ENCODE results near the gene C8G.
A peak's percentile ranks its signal among the peaks of the same experiment; 100 is the strongest.

The C8G gene

DNA sequence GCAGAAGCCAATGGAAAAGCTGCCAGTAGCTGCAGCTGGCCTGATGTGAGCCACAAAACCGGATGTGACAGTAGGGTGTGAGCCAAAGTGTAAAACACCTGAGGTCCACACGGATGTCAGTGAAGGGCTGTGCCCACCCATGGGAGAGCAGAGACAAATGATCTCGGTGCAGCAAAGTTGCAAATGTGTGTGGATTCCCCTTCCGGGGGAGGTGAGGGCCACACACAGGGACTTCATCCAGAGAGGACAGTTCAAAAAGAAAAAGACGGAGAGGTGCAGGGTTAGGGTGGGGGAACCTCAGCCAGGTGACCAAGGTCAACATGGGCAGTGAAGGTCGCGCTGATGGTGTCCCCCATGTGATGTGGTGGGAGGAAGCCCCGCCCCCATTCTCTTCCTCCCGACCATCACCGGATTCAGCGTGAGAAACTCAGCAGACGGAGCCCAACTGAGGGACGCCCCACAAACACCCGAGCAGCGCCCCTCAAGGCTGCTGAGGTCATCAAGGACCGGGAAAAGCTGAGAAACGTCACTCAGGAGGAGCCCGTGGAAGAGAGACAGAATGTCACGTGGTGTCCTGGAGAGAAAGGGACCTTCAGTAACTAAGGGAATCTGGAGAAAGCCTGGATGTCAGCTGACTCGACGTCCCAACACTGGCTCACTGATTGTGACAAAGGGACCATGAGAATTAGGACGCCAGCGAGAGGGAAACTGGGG lies 20.9 kb downstream of the C8G start:
- no peaks in the 10 kb centered on the region for H3K9me3 ChIP-seq (replicated peaks; ENCODE audit: low read length)
- H3K4me3 ChIP-seq (ENCODE audit: low read length) = no peak overlapping the region
- H3K9ac ChIP-seq (ENCODE audit: low read depth, low read length) = no peak overlapping the region
- peaks cover 11% of the 10 kb centered on the region for H3K27me3 ChIP-seq (ENCODE audit: control insufficient read depth, insufficient read depth, low read length)
- H3K4me1 ChIP-seq (ENCODE audit: control insufficient read depth, insufficient read depth, low read length) = no peaks in the 10 kb centered on the region
- peak overlapping the region; percentile 12 for H3K4me2 ChIP-seq (ENCODE audit: low read length)
- no peaks in the 10 kb centered on the region for H3K36me3 ChIP-seq (ENCODE audit: insufficient read depth, low read length)

DNA sequence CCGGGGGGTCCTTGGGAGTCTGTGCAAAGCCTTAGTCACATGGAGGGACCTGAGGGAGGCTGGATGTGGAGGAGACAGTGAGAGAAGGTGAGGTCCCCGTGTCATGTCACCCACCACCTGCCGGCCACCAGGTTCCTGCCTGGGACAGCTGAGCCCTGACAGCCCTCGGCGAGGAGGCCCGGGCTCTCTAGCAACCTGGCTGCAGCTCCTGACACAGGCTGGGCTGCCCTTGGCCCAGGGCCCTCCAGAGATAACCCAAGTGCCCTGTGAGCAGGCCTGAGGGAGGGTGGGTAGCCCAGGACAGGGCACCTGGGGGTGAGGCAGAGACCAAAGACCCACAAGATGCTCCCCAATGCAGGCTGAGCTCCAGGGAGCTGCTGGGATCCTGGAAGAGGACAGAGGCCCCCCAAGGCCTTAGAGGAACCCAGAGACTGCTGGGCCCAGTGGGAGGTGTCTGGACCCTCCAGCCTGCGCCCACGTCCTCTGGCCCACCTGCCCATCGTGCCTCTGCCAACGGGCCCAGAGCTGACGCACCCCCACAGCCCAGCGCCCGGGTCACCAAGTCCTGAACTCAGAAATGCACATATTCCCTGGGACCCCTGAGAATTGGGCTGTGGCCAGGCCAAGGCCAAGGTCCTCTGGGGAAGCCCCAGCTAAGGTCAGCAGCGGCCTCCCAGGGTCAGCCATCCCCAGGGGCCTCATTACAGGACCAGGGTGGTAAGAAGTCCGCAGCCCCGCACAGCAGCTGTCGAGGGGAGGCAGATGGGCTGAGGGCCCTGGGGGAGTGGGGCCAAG lies 23.5 kb downstream of the C8G start:
- H3K4me1 ChIP-seq (ENCODE audit: control insufficient read depth, insufficient read depth, low read length) = no peaks in the 10 kb centered on the region
- peaks cover 8% of the 10 kb centered on the region for H3K27me3 ChIP-seq (ENCODE audit: control insufficient read depth, insufficient read depth, low read length)
- H3K9me3 ChIP-seq (replicated peaks; ENCODE audit: low read length) = no peaks in the 10 kb centered on the region
- no peak overlapping the region for H3K9ac ChIP-seq (ENCODE audit: low read depth, low read length)
- no peak overlapping the region for H3K4me3 ChIP-seq (ENCODE audit: low read length)
- no peaks in the 10 kb centered on the region for H3K36me3 ChIP-seq (ENCODE audit: insufficient read depth, low read length)
- no peak overlapping the region for H3K4me2 ChIP-seq (ENCODE audit: low read length)

DNA sequence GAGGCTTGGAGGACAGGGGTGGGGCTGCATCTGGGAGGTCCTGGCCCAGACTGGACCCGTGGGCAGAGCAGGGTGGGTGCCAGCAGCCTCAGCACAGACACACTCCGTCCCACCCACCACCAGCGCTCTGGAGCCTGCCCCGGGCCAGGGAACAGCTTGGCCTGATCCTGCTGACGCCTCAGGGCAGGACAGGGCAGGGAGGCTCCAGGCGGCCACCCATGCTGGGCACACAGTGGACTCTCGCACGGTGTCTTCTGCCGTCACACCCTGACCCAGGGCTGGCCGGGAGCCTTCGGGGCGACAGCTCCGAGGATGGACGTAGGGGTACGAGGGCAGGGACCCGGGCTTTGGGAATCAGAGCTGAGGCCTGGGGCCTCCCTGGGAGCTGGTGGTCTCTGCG lies 24.1 kb downstream of the C8G start:
- H3K27me3 ChIP-seq (ENCODE audit: control insufficient read depth, insufficient read depth, low read length) = peaks cover 8% of the 10 kb centered on the region

DNA sequence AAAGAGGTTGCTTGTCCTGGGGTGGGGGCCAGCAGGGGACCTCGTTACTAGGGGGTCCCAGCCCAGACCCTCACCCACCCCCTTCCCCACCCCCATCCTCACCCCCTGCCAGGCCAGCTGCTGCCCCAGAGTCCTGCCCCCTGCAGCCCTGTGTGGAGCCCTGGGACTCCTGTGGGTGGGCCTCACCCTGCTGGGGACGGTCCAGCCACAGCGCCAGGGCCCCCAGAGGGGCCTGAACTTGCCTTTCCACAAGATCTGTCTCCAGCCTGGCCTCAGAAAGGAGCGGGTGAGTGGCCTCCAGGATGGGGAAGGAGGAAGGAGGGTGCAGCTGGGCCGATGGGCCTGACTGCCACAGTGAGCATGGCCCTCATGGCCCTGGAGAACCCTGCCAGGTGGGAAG lies 24.7 kb downstream of the C8G start:
- H3K36me3 ChIP-seq (ENCODE audit: insufficient read depth, low read length) = no peaks in the 10 kb centered on the region
- peaks cover 8% of the 10 kb centered on the region for H3K27me3 ChIP-seq (ENCODE audit: control insufficient read depth, insufficient read depth, low read length)
- no peak overlapping the region for H3K4me3 ChIP-seq (ENCODE audit: low read length)
- H3K4me1 ChIP-seq (ENCODE audit: control insufficient read depth, insufficient read depth, low read length) = no peaks in the 10 kb centered on the region
- no peaks in the 10 kb centered on the region for H3K9me3 ChIP-seq (replicated peaks; ENCODE audit: low read length)
- H3K4me2 ChIP-seq (ENCODE audit: low read length) = no peak overlapping the region
- no peak overlapping the region for H3K9ac ChIP-seq (ENCODE audit: low read depth, low read length)

More for the DNA sequence above, 24.1 kb downstream of the C8G start:
- Histone ChIP-seq H3K4me3 (ENCODE audit: low read length) (no peak overlapping the region), H3K4me1 (ENCODE audit: control insufficient read depth, insufficient read depth, low read length) (no peaks in the 10 kb centered on the region), H3K9me3 (replicated peaks; ENCODE audit: low read length) (no peaks in the 10 kb centered on the region), H3K4me2 (ENCODE audit: low read length) (no peak overlapping the region), H3K36me3 (ENCODE audit: insufficient read depth, low read length) (no peaks in the 10 kb centered on the region), H3K9ac (ENCODE audit: low read depth, low read length) (no peak overlapping the region)

DNA sequence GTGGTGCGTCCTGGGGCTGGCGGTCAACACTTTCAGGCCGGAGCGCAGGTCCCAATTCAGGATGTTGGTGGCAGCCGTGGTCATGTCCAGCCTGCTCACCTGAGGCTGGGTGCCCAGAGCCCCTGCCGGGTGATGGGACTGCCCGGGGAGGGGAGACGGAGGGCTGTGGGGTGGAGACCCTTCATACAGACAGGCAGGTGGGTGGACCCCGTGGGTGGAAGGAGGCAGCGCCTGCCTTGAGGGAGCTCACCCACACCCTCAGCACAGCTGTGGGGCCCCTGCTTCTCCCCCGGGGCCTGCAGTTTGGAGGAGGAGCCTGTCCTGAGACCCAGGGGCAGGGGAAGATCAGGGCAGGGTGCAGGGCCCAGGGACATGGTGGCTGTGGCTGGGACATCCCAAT lies 25.3 kb downstream of the C8G start:
- peaks cover 8% of the 10 kb centered on the region for H3K27me3 ChIP-seq (ENCODE audit: control insufficient read depth, insufficient read depth, low read length)

DNA sequence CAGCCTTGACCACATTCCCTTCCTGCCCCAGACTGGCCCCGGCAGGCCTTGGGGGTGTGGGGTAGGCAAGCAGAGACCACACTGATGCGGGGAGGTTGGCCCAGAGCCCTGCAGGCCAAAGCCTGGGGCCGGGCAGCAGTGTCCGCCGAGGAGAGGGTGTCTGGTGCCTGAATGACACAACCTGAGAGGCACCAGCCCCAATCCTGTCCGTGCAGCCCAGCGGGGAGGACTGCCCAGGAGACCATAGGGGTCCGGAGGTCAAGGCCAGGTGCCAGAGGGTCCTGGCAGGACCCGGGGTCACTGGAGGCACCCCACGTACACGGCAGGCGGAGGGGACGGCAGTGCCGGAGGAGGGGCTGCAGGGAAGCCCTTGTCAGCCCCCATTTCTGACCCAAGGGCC lies 26.7 kb downstream of the C8G start:
- Histone ChIP-seq H3K36me3 (ENCODE audit: insufficient read depth, low read length) (no peaks in the 10 kb centered on the region), H3K4me2 (ENCODE audit: low read length) (no peak overlapping the region), H3K9ac (ENCODE audit: low read depth, low read length) (no peak overlapping the region), H3K27me3 (ENCODE audit: control insufficient read depth, insufficient read depth, low read length) (no peaks in the 10 kb centered on the region), H3K4me3 (ENCODE audit: low read length) (no peak overlapping the region), H3K4me1 (ENCODE audit: control insufficient read depth, insufficient read depth, low read length) (peaks cover 16% of the 10 kb centered on the region), H3K9me3 (replicated peaks; ENCODE audit: low read length) (no peaks in the 10 kb centered on the region)

More for the DNA sequence above, 25.3 kb downstream of the C8G start:
- Histone ChIP-seq H3K36me3 (ENCODE audit: insufficient read depth, low read length) (no peaks in the 10 kb centered on the region), H3K4me2 (ENCODE audit: low read length) (no peak overlapping the region), H3K9ac (ENCODE audit: low read depth, low read length) (no peak overlapping the region), H3K4me3 (ENCODE audit: low read length) (no peak overlapping the region), H3K4me1 (ENCODE audit: control insufficient read depth, insufficient read depth, low read length) (peaks cover 6% of the 10 kb centered on the region), H3K9me3 (replicated peaks; ENCODE audit: low read length) (no peaks in the 10 kb centered on the region)

DNA sequence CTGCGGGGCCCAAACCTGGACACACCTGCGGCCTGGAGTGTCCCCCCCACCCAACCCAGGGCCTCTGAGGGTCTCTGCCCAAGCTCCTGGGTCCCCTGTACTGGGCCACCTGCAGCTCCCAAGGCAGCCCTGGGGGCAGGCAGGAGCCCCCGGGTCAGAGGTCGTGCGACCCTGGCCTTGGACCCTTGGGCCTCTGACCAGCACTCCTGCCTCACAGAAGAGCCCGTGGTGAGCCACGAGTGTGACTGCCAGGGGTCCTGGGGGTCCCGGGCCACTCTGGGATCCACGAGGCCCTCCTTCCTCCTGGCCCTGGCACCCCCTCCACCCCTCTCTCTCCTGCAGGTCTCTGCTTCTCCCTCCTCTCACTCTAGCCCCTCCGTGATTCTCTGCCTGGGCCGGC lies 27.3 kb downstream of the C8G start:
- H3K36me3 ChIP-seq (ENCODE audit: insufficient read depth, low read length) = no peaks in the 10 kb centered on the region
- H3K4me2 ChIP-seq (ENCODE audit: low read length) = no peak overlapping the region
- H3K9me3 ChIP-seq (replicated peaks; ENCODE audit: low read length) = no peaks in the 10 kb centered on the region
- H3K9ac ChIP-seq (ENCODE audit: low read depth, low read length) = no peak overlapping the region
- H3K4me3 ChIP-seq (ENCODE audit: low read length) = no peak overlapping the region
- peaks cover 22% of the 10 kb centered on the region for H3K4me1 ChIP-seq (ENCODE audit: control insufficient read depth, insufficient read depth, low read length)
- no peaks in the 10 kb centered on the region for H3K27me3 ChIP-seq (ENCODE audit: control insufficient read depth, insufficient read depth, low read length)

DNA sequence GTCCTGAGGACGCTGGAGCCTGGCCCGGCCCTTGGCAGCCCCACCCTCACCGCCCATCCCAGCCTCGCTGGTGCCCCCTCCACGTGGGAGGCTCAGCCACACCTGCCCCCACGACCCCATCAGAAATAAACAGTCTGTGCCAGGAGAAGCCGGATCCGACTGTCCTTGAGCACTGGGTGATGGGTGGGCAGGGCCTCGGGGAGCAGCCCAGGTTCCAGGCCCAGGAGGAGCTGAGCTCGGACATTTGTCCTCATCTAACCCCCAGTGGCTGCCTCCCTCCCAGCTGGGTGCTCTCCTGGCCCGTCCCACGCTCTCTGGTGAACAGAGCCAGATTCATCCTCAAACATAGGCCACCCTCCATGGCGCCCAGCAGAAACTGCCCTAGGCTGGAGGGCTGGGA lies 27.7 kb downstream of the C8G start:
- no peaks in the 10 kb centered on the region for H3K9me3 ChIP-seq (replicated peaks; ENCODE audit: low read length)
- H3K4me1 ChIP-seq (ENCODE audit: control insufficient read depth, insufficient read depth, low read length) = peaks cover 26% of the 10 kb centered on the region
- no peaks in the 10 kb centered on the region for H3K27me3 ChIP-seq (ENCODE audit: control insufficient read depth, insufficient read depth, low read length)
- no peaks in the 10 kb centered on the region for H3K36me3 ChIP-seq (ENCODE audit: insufficient read depth, low read length)
- no peak overlapping the region for H3K9ac ChIP-seq (ENCODE audit: low read depth, low read length)
- H3K4me3 ChIP-seq (ENCODE audit: low read length) = no peak overlapping the region
- H3K4me2 ChIP-seq (ENCODE audit: low read length) = no peak overlapping the region

DNA sequence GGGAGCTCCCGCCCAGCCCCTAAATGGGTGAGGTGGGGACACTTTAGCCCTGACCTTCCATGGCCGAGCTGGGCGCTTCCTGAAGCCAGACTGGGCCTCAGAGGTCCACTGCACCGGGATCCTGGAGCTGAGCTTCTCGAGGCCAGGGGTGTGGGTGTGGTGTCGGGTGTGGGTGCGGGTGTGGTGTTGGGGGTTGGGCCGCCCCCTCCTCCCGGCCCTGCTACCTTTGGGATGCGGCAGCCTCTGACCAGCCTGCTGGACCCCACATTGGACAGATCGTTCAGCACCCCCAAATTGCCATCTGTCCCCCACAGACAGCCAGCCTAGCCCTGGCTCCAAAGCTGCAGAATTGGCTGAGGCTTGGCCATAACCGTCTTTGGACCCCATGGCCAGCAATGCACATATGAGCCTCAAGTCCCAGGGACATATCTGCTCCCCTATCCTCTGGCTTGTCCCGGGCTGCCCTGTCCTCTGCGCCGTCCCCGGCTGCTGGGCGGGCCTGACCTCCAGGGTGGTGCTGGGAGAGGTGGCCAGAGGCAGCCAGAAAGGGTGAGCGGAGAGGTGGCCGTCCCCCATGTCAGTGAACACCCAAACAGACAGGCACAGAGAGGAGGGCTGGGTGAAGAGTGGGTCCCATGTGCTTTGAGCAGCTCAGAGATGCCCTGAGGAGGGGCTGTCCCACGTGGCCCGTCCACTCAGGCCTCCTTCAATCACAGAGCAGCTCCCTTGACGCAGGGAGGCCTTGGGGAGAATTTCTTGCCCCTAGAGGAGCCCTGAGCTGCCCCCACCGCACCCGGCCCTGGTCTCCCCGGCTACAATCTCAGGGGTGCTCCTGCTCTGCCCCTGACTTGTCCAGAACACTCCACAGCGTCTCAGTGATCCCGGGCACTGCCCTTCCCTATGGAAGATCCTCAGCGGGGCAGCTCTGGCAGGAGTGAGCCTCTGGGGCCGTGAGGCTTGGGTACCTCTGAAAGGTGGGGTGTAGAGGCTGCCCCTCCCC lies 28.9 kb downstream of the C8G start:
- H3K36me3 ChIP-seq (ENCODE audit: insufficient read depth, low read length) = no peaks in the 10 kb centered on the region
- no peak overlapping the region for H3K9ac ChIP-seq (ENCODE audit: low read depth, low read length)
- H3K27me3 ChIP-seq (ENCODE audit: control insufficient read depth, insufficient read depth, low read length) = no peaks in the 10 kb centered on the region
- no peaks in the 10 kb centered on the region for H3K9me3 ChIP-seq (replicated peaks; ENCODE audit: low read length)
- no peak overlapping the region for H3K4me3 ChIP-seq (ENCODE audit: low read length)
- peaks cover 31% of the 10 kb centered on the region for H3K4me1 ChIP-seq (ENCODE audit: control insufficient read depth, insufficient read depth, low read length)
- no peak overlapping the region for H3K4me2 ChIP-seq (ENCODE audit: low read length)

DNA sequence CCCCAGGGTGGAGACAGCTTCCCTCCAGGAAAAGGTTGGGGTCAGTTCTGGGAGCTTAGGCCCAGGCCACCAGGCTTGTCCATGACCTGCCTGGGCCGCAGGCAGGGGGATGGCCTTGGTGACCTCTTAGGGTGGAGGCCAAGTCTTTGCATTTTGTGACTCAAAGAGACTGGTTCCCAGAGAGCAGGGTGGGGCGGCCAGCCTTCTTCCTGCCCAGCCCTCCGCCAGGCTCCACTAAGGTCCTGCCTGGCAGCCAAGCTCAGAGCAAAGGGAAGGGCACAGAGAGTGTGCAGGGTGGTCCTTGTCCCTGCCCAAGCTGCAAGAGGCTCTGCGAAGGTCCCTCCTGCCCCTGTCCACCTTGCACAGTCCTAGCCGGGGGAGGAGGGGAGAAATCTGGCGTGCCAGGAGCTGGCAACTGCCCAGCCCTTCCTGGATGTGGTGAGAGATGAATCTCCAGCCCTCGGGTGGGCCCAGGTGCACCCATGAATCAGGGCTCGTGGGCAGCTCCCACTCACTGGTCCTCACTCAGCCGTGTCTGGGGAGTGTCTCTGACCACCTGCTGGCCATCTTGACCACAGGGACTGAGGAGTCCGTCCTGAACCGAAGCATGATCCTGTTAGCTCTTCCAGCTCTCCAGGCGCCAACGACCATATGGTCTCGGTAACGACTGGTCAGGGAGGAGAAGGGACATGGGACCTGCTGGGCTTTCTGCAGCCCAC lies 29.9 kb downstream of the C8G start:
- H3K4me3 ChIP-seq (ENCODE audit: low read length) = no peak overlapping the region
- peaks cover 31% of the 10 kb centered on the region for H3K4me1 ChIP-seq (ENCODE audit: control insufficient read depth, insufficient read depth, low read length)
- no peak overlapping the region for H3K9ac ChIP-seq (ENCODE audit: low read depth, low read length)
- H3K9me3 ChIP-seq (replicated peaks; ENCODE audit: low read length) = no peaks in the 10 kb centered on the region
- no peaks in the 10 kb centered on the region for H3K36me3 ChIP-seq (ENCODE audit: insufficient read depth, low read length)
- no peaks in the 10 kb centered on the region for H3K27me3 ChIP-seq (ENCODE audit: control insufficient read depth, insufficient read depth, low read length)
- H3K4me2 ChIP-seq (ENCODE audit: low read length) = no peak overlapping the region

DNA sequence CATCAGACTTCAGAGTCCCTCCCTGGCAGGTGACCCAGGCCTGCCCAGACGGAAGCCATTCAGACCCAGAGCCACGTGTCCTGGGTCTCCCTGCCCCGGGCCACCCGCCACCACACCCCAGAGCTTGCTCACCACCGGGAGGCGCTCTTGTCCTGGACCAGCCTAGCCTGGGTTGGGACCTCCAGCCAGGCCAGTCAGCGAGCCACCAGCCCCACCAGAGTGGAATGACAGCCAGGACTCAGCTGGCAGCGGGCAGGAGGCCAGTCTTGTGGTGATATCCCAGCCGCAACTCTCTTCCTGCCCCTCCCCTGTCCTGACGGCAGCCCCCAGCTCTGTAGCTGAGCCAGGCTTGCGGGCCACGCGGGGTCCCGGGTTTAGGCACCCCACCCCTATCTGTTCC lies 30.6 kb downstream of the C8G start:
- H3K4me2 ChIP-seq (ENCODE audit: low read length) = no peak overlapping the region
- H3K4me3 ChIP-seq (ENCODE audit: low read length) = no peak overlapping the region
- H3K36me3 ChIP-seq (ENCODE audit: insufficient read depth, low read length) = no peaks in the 10 kb centered on the region
- peaks cover 31% of the 10 kb centered on the region for H3K4me1 ChIP-seq (ENCODE audit: control insufficient read depth, insufficient read depth, low read length)
- no peak overlapping the region for H3K9ac ChIP-seq (ENCODE audit: low read depth, low read length)
- H3K9me3 ChIP-seq (replicated peaks; ENCODE audit: low read length) = no peaks in the 10 kb centered on the region
- H3K27me3 ChIP-seq (ENCODE audit: control insufficient read depth, insufficient read depth, low read length) = no peaks in the 10 kb centered on the region
